ENCODE results near the gene NT5E.

Gene NT5E

GRCh38 chr6:85428486-85428885 lies 21.4 kb upstream of the NT5E start:
- Histone ChIP-seq H4K8ac (ENCODE audit: low read depth, low read length) (no peak overlapping the region), H4K12ac (ENCODE audit: low read depth, low read length) (no peak overlapping the region), H3K79me2 (ENCODE audit: control insufficient read depth, insufficient read depth, low read length, poor library complexity) (no peaks in the 10 kb centered on the region), H4K91ac (ENCODE audit: low read depth, low read length) (no peak overlapping the region), H3K14ac (ENCODE audit: low read length) (no peak overlapping the region), H2BK12ac (ENCODE audit: low read length) (no peak overlapping the region), H3K9ac (ENCODE audit: low read length) (no peak overlapping the region), H3K23ac (ENCODE audit: low read length) (no peak overlapping the region), H3K4me1 (ENCODE audit: control insufficient read depth in 1 of 2, insufficient read depth in 2 of 2, low read length in 2 of 2) (no peaks in the 10 kb centered on the region), H3K4ac (ENCODE audit: low read depth, low read length) (no peak overlapping the region), H2AFZ (ENCODE audit: insufficient read depth, low read length, poor library complexity) (no peak overlapping the region), H3K4me3 (ENCODE audit: low read depth, low read length) (no peak overlapping the region), H2BK120ac (ENCODE audit: insufficient read depth, low read length, poor library complexity) (no peak overlapping the region), H2AK5ac (ENCODE audit: low read length) (no peak overlapping the region), H2BK5ac (ENCODE audit: low read depth, low read length, poor library complexity) (no peak overlapping the region), H3K4me2 (ENCODE audit: low read length) (no peak overlapping the region), H3K27me3 (ENCODE audit: insufficient read depth, low read length) (no peaks in the 10 kb centered on the region), H3K79me1 (ENCODE audit: low read length) (no peaks in the 10 kb centered on the region), H3K36me3 (ENCODE audit: control insufficient read depth in 1 of 2, insufficient read depth in 2 of 2, low read length in 2 of 2) (no peaks in the 10 kb centered on the region), H3K18ac (ENCODE audit: low read length) (no peak overlapping the region), H3K9me3 (ENCODE audit: insufficient read depth, low read depth, low read length) (peaks cover 2% of the 10 kb centered on the region), H3K27ac (ENCODE audit: low read depth, low read length) (no peak overlapping the region)
- WGBS (ENCODE audit: extremely low coverage, insufficient coverage, insufficient read length): no CpG with 5 or more reads among the region's 1 CpG
- DNase-seq: no peak

GRCh38 chr6:85429346-85429745 lies 20.5 kb upstream of the NT5E start:
- no peaks in the 10 kb centered on the region for H3K79me2 ChIP-seq (ENCODE audit: control insufficient read depth, insufficient read depth, low read length, poor library complexity)
- no peak overlapping the region for H3K14ac ChIP-seq (ENCODE audit: low read length)
- no peak overlapping the region for H4K91ac ChIP-seq (ENCODE audit: low read depth, low read length)
- H4K8ac ChIP-seq (ENCODE audit: low read depth, low read length): no peak overlapping the region
- H4K12ac ChIP-seq (ENCODE audit: low read depth, low read length): no peak overlapping the region
- no peak overlapping the region for H3K27ac ChIP-seq (ENCODE audit: low read depth, low read length)
- H2BK12ac ChIP-seq (ENCODE audit: low read length): no peak overlapping the region
- H3K9ac ChIP-seq (ENCODE audit: low read length): no peak overlapping the region
- no peak for DNase-seq
- no peak overlapping the region for H3K18ac ChIP-seq (ENCODE audit: low read length)
- H3K23ac ChIP-seq (ENCODE audit: low read length): no peak overlapping the region
- H3K4me3 ChIP-seq (ENCODE audit: low read depth, low read length): no peak overlapping the region
- peaks cover 2% of the 10 kb centered on the region for H3K9me3 ChIP-seq (ENCODE audit: insufficient read depth, low read depth, low read length)
- no peak overlapping the region for H2AK5ac ChIP-seq (ENCODE audit: low read length)
- H2BK120ac ChIP-seq (ENCODE audit: insufficient read depth, low read length, poor library complexity): no peak overlapping the region
- no peak overlapping the region for H2AFZ ChIP-seq (ENCODE audit: insufficient read depth, low read length, poor library complexity)
- no peaks in the 10 kb centered on the region for H3K4me1 ChIP-seq (ENCODE audit: control insufficient read depth in 1 of 2, insufficient read depth in 2 of 2, low read length in 2 of 2)
- no peak overlapping the region for H2BK5ac ChIP-seq (ENCODE audit: low read depth, low read length, poor library complexity)
- no peak overlapping the region for H3K4me2 ChIP-seq (ENCODE audit: low read length)
- H3K36me3 ChIP-seq (ENCODE audit: control insufficient read depth in 1 of 2, insufficient read depth in 2 of 2, low read length in 2 of 2): no peaks in the 10 kb centered on the region
- no peaks in the 10 kb centered on the region for H3K27me3 ChIP-seq (ENCODE audit: insufficient read depth, low read length)
- no CpG with 5 or more reads among the region's 4 CpGs for WGBS (ENCODE audit: extremely low coverage, insufficient coverage, insufficient read length)
- H3K4ac ChIP-seq (ENCODE audit: low read depth, low read length): no peak overlapping the region
- no peaks in the 10 kb centered on the region for H3K79me1 ChIP-seq (ENCODE audit: low read length)

DNA sequence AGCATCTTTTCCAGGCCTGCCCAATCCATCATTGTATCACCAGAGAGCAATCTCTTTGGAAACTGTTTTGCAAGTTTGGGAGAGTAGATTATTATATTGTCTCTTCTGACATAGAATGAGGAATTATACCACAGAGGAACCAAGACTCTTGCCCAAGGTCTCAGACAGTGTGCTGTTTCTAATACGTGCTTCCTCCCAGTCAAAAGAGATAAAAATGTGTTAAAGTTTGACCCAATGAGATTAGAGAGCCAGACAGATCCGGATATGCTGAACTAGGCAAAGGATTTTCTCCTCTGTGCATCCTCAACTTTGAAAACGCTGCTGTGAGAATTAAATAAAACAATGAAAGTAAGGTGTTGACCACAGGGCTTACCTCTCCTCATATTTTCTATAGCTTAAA lies 18.6 kb upstream of the NT5E start:
- WGBS (ENCODE audit: extremely low coverage, insufficient coverage, insufficient read length): no CpG with 5 or more reads among the region's 3 CpGs
- H2BK5ac ChIP-seq (ENCODE audit: low read depth, low read length, poor library complexity): no peak overlapping the region
- no peak overlapping the region for H3K23ac ChIP-seq (ENCODE audit: low read length)
- H2BK12ac ChIP-seq (ENCODE audit: low read length): no peak overlapping the region
- H2AK5ac ChIP-seq (ENCODE audit: low read length): no peak overlapping the region
- H2BK120ac ChIP-seq (ENCODE audit: insufficient read depth, low read length, poor library complexity): no peak overlapping the region
- no peak overlapping the region for H3K4me3 ChIP-seq (ENCODE audit: low read depth, low read length)
- H3K27me3 ChIP-seq (ENCODE audit: insufficient read depth, low read length): no peaks in the 10 kb centered on the region
- DNase-seq: no peak
- no peak overlapping the region for H3K9ac ChIP-seq (ENCODE audit: low read length)
- H3K36me3 ChIP-seq (ENCODE audit: control insufficient read depth in 1 of 2, insufficient read depth in 2 of 2, low read length in 2 of 2): no peaks in the 10 kb centered on the region
- no peak overlapping the region for H3K4me2 ChIP-seq (ENCODE audit: low read length)
- no peak overlapping the region for H4K12ac ChIP-seq (ENCODE audit: low read depth, low read length)
- H2AFZ ChIP-seq (ENCODE audit: insufficient read depth, low read length, poor library complexity): no peak overlapping the region
- H3K9me3 ChIP-seq (ENCODE audit: insufficient read depth, low read depth, low read length): peaks cover 2% of the 10 kb centered on the region
- no peaks in the 10 kb centered on the region for H3K79me2 ChIP-seq (ENCODE audit: control insufficient read depth, insufficient read depth, low read length, poor library complexity)
- H3K4me1 ChIP-seq (ENCODE audit: control insufficient read depth in 1 of 2, insufficient read depth in 2 of 2, low read length in 2 of 2): no peaks in the 10 kb centered on the region
- no peak overlapping the region for H4K8ac ChIP-seq (ENCODE audit: low read depth, low read length)
- no peak overlapping the region for H3K18ac ChIP-seq (ENCODE audit: low read length)
- H3K14ac ChIP-seq (ENCODE audit: low read length): no peak overlapping the region
- H3K4ac ChIP-seq (ENCODE audit: low read depth, low read length): no peak overlapping the region
- no peak overlapping the region for H3K27ac ChIP-seq (ENCODE audit: low read depth, low read length)
- H3K79me1 ChIP-seq (ENCODE audit: low read length): no peaks in the 10 kb centered on the region
- H4K91ac ChIP-seq (ENCODE audit: low read depth, low read length): no peak overlapping the region

DNA sequence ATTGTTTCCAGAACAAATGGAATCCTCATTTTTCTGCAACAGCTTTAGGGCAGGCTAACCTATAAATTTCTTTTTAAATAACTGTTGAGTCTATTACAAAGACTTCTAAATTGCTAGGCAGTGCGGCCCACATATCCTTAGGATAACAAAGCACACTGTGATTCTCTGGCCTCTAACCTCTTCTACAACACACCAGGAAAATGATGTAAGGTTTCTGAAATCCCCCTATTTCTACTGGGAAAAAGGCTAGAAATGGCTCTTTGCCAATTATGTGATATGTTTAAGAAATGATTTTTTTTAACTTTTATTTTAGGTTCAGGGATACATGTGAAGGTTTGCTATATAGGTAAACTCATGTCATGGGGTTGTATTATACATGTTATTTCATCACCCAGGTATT lies 17.3 kb upstream of the NT5E start:
- Histone ChIP-seq H3K9me3 (ENCODE audit: insufficient read depth, low read depth, low read length) (no peaks in the 10 kb centered on the region), H3K18ac (ENCODE audit: low read length) (no peak overlapping the region), H3K36me3 (ENCODE audit: control insufficient read depth in 1 of 2, insufficient read depth in 2 of 2, low read length in 2 of 2) (no peaks in the 10 kb centered on the region), H2AFZ (ENCODE audit: insufficient read depth, low read length, poor library complexity) (no peak overlapping the region), H3K4me2 (ENCODE audit: low read length) (no peak overlapping the region), H3K14ac (ENCODE audit: low read length) (no peak overlapping the region), H4K12ac (ENCODE audit: low read depth, low read length) (no peak overlapping the region), H3K79me2 (ENCODE audit: control insufficient read depth, insufficient read depth, low read length, poor library complexity) (no peaks in the 10 kb centered on the region), H3K27ac (ENCODE audit: low read depth, low read length) (no peak overlapping the region), H3K4me3 (ENCODE audit: low read depth, low read length) (no peak overlapping the region), H3K9ac (ENCODE audit: low read length) (no peak overlapping the region), H2AK5ac (ENCODE audit: low read length) (no peak overlapping the region), H4K91ac (ENCODE audit: low read depth, low read length) (no peak overlapping the region), H2BK120ac (ENCODE audit: insufficient read depth, low read length, poor library complexity) (no peak overlapping the region), H3K79me1 (ENCODE audit: low read length) (no peaks in the 10 kb centered on the region), H3K27me3 (ENCODE audit: insufficient read depth, low read length) (no peaks in the 10 kb centered on the region), H2BK5ac (ENCODE audit: low read depth, low read length, poor library complexity) (no peak overlapping the region), H3K4ac (ENCODE audit: low read depth, low read length) (no peak overlapping the region), H4K8ac (ENCODE audit: low read depth, low read length) (no peak overlapping the region), H3K23ac (ENCODE audit: low read length) (no peak overlapping the region), H3K4me1 (ENCODE audit: control insufficient read depth in 1 of 2, insufficient read depth in 2 of 2, low read length in 2 of 2) (no peaks in the 10 kb centered on the region), H2BK12ac (ENCODE audit: low read length) (no peak overlapping the region)
- no CpG with 5 or more reads among the region's 1 CpG for WGBS (ENCODE audit: extremely low coverage, insufficient coverage, insufficient read length)
- no peak for DNase-seq
